Measurements from ENCODE around the gene ZNF407.

The ZNF407 gene

DNA sequence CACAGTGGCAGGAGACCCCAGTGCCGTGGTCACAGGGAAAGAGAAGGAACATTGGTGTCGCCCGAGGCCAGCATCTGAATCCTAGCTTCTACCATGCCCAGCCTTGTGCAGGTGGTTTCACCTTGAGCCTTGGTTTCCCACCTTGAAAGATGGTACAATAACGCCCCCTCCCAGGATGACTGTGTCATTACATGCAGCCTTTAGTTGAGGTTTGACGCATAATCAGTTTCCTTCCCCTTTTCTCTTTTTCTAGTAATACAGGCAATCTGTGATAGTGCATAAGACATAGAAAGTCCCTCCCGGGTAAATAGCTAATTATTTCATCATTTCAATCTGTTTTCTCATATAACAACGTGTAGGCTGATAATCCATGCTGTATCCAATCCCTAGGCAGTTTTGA lies 29.8 kb upstream of the ZNF407 start:
- Histone ChIP-seq H3K27me3 (ENCODE audit: insufficient read depth, poor library complexity, severe bottlenecking) (no peaks in the 10 kb centered on the region), H3K4me3 (replicated peaks; ENCODE audit: insufficient read depth, low read length) (no peak overlapping the region), H3K27ac (replicated peaks) (no peak overlapping the region)
- no peak for TF ChIP-seq REST (IDR thresholded peaks at IDR 0.05; ENCODE audit: insufficient replicate concordance, low read depth)
- TF ChIP-seq CTCF (IDR thresholded peaks at IDR 0.05; ENCODE audit: insufficient read depth, low read length): peak; percentile 38
- peak in 1 of 2 experiments; percentile 41 for DNase-seq (ENCODE audit: low read depth in 1 of 2, low spot score in 1 of 2)

GRCh38 chr18:74569401-74569800 lies 28.3 kb upstream of the ZNF407 start:
- Histone ChIP-seq H3K4me3 (replicated peaks; ENCODE audit: insufficient read depth, low read length) (no peak overlapping the region), H3K27ac (replicated peaks) (no peak overlapping the region), H3K27me3 (ENCODE audit: insufficient read depth, poor library complexity, severe bottlenecking) (no peaks in the 10 kb centered on the region)
- TF ChIP-seq POLR2AphosphoS5 (IDR thresholded peaks at IDR 0.05; ENCODE audit: low read depth) (no peak), SPI1 (IDR thresholded peaks at IDR 0.05; ENCODE audit: borderline replicate concordance, low read depth) (no peak), CTCF (IDR thresholded peaks at IDR 0.05; ENCODE audit: insufficient read depth, low read length) (no peak), REST (IDR thresholded peaks at IDR 0.05; ENCODE audit: insufficient replicate concordance, low read depth) (no peak), GABPA (IDR thresholded peaks at IDR 0.05; ENCODE audit: low read depth) (no peak)
- DNase-seq (ENCODE audit: low read depth in 1 of 2, low spot score in 1 of 2): no peak

- DNase-seq (ENCODE audit: low read depth in 1 of 2, low spot score in 1 of 2): no peak
- TF ChIP-seq REST (IDR thresholded peaks at IDR 0.05; ENCODE audit: insufficient replicate concordance, low read depth) (no peak), POLR2AphosphoS5 (IDR thresholded peaks at IDR 0.05; ENCODE audit: low read depth) (no peak)
- H3K27me3 ChIP-seq (ENCODE audit: insufficient read depth, poor library complexity, severe bottlenecking): no peaks in the 10 kb centered on the region
- H3K27ac ChIP-seq (replicated peaks): no peak overlapping the region
- H3K4me3 ChIP-seq (replicated peaks; ENCODE audit: insufficient read depth, low read length): no peak overlapping the region
Measured at GRCh38 chr18:74570266-74570665, 27.4 kb upstream of the ZNF407 start.
